VCaP (cell line): ENCODE results near the gene EFNA5.

Source experiments
- H3K27ac ChIP-seq: fragments of 450-650 bp; 2 replicates; pipeline ENCODE4 v1.5.1; 2017
- CTCF ChIP-seq: fragments of 450-650 bp; conservative IDR thresholded peaks from 2 replicates; pipeline ENCODE4 v1.5.1; 2017; ENCODE audit warnings: mild to moderate bottlenecking, moderate library complexity

EFNA5 gene

DNA sequence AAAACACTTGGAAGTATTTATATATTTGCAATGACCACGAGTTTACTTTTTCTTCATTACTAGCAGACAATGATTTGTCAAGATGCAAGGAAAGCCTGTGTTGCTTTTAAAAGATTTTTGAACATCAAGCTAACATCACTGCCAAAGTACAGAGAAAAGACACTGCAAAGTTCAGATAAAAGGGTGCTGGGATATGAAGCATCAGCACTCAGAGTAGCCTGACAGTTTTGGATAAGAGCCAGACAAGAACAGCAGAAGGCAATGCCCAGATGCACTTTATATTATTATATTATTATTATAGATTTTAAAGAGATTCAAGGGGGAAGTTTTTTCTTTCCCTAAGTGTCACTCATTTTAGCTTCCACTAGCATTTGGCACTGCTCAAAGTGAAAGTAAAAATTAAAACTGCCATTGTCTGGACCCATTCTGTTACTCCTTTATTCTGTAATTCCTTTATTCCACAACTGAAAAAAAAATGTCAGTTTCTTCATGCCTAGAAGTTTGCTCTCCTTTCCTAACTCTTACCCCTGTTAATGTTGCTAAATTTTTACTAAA, 240.6 kb downstream of the EFNA5 start:
- H3K27ac ChIP-seq = no peak overlapping the region
- no peak for TF ChIP-seq CTCF

GRCh38 chr5:107428303-107428813, 242.4 kb downstream of the EFNA5 start:
- TF ChIP-seq CTCF = no peak
- H3K27ac ChIP-seq = no peak overlapping the region

- no peak overlapping the region for H3K27ac ChIP-seq
These were observed 243.9 kb downstream of the EFNA5 start for GRCh38 chr5:107426872-107427271.

DNA sequence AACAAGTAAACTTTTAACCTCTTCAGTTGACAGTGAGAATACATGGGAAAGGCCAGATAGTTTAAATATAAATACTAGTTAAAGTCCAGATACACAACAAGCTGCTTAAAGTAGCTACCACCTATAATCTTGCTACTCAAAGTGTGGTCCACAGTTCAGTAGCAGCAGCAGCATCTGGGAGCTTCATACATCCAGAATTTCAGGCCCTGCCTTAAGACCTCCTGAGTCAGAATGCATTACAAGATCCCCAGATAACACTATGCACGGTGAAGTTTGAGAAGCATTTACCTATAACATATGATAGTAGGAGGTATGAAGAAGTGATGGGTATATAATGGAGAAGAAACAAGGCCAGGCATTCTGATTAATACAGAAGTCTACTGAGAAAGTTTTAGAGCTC, 244.5 kb downstream of the EFNA5 start:
- no peak overlapping the region for H3K27ac ChIP-seq
- TF ChIP-seq CTCF = no peak

More at GRCh38 chr5:107426872-107427271, 243.9 kb downstream of the EFNA5 start:
- TF ChIP-seq CTCF = no peak

DNA sequence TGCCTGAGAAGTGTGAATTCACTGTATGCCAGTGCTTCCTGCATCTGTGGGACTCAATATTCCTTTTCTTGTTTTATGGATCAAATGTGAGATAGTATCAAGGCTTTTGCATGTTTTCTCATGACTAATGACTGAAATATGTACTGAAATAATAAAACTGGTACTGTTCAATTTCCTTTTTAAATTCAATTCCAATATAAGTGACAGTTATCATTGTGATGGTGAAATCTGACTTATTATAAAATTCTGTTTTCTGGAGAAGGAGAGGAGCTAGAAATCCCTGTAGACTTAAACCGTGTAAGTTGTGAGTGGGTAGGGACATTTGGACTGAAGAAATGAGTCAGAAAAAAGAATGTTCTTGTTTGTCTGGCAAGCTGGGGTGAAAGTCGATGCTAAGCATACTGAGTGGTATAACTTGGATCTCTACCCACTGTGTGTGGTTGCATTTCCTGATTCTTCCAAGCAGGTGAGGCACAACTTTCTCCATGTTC, 245.2 kb downstream of the EFNA5 start:
- H3K27ac ChIP-seq = no peak overlapping the region
- TF ChIP-seq CTCF = no peak

DNA sequence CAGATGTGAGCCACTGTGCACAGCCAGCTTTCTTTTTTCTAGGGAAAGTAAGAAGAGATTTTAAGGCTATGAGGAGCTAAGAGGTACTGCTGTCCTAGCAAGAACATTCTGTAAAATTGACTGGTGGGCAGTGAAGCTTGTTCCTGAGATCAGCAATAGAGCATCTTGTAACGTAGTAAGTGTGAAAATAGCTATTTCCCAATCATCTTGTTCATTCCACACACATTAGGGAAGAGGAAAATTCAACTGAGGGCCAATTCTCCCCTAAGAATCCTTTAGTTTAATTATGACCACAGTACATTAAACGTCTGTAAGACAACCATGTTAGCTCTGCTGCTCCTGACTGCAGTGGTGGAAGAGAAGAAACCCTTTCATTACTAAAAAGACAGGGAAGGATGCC, 246.2 kb downstream of the EFNA5 start:
- no peak overlapping the region for H3K27ac ChIP-seq
- no peak for TF ChIP-seq CTCF

GRCh38 chr5:107422494-107422893, 248.2 kb downstream of the EFNA5 start:
- H3K27ac ChIP-seq = no peak overlapping the region
- no peak for TF ChIP-seq CTCF
